GM21515 (cell line): Measurements from ENCODE around the gene COL6A2.

Experiments
- ATAC-seq: cut with Tn5 transposase; IDR thresholded peaks from one replicate; pipeline ENCODE4 v1.9.1; 2021; ENCODE audit not compliant: unreplicated experiment

Gene COL6A2

DNA sequence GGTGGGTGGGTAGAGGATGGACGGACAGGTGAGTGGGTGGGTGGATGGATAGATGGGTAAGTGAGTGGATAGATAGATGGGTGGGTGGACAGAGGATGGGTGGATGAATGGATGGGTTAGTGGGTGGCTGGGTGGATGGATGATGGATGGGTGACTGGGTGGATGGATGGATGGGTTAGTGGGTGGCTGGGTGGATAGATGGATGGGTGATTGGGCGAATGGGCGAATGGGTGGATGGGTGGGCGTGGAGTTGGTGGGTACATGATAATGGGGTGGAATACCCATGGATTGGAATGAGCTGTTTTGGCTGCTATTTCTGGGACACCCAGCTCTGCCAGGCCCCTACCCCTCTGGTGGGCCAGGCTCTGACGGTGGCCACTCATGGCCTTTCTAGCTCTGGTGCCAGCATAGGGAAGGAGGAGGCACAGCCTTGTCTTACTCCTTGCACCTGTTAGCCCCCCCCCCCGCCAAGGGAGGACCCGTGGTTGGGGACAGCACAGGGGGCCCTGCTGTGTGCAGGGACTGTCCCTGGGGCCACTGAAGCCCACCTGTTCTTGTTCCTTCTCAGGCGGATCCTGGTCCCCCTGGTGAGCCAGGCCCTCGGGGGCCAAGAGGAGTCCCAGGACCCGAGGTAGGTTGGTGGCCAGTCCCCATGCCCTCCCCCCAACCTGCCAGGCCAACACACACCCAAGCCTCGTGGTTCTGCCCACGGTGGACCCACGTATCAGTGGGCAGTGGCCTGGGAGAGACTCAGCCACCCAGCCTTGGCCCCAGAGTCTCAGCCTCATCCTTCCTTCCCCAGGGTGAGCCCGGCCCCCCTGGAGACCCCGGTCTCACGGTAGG lies 26.4 kb downstream of the COL6A2 start:
- ATAC-seq, result no peak

DNA sequence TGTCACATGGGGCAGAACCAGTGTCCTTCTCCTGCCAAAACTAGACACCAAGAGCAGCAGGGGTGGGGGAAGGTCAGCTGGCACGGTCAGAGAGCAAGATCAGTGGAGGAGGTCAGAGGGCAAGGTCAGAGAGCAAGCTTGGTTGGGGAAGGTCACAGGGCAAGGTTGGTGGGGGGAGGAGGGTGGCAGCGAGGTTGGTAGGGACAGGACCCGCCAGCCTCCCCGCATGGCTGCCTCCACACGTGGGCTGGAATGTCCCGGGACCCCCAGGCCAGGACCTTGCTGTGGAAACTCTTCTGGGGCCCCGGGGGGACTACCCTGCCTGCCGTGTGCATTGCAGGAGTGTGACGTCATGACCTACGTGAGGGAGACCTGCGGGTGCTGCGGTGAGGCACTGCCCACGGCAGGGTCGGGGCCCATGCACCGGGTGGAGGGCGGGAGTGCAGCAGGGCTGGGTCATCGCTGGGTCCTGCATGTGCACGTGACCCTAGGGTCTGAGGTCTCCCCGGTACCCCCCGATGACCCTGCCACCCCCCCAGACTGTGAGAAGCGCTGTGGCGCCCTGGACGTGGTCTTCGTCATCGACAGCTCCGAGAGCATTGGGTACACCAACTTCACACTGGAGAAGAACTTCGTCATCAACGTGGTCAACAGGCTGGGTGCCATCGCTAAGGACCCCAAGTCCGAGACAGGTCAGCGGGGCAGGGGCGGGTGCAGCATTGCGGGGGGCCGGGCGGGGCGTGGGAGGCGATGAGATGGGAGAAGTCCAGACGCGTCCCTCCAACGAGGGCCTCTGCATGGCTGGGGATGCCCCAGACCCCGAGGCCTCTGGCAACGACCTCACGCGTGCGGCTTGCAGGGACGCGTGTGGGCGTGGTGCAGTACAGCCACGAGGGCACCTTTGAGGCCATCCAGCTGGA lies 27.3 kb downstream of the COL6A2 start:
- no peak for ATAC-seq

DNA sequence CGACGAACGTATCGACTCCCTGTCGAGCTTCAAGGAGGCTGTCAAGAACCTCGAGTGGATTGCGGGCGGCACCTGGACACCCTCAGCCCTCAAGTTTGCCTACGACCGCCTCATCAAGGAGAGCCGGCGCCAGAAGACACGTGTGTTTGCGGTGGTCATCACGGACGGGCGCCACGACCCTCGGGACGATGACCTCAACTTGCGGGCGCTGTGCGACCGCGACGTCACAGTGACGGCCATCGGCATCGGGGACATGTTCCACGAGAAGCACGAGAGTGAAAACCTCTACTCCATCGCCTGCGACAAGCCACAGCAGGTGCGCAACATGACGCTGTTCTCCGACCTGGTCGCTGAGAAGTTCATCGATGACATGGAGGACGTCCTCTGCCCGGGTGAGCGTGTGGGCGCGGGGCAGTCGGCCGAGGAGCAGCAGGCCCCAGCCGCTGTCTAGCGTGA lies 28.0 kb downstream of the COL6A2 start:
- ATAC-seq, result no peak

DNA sequence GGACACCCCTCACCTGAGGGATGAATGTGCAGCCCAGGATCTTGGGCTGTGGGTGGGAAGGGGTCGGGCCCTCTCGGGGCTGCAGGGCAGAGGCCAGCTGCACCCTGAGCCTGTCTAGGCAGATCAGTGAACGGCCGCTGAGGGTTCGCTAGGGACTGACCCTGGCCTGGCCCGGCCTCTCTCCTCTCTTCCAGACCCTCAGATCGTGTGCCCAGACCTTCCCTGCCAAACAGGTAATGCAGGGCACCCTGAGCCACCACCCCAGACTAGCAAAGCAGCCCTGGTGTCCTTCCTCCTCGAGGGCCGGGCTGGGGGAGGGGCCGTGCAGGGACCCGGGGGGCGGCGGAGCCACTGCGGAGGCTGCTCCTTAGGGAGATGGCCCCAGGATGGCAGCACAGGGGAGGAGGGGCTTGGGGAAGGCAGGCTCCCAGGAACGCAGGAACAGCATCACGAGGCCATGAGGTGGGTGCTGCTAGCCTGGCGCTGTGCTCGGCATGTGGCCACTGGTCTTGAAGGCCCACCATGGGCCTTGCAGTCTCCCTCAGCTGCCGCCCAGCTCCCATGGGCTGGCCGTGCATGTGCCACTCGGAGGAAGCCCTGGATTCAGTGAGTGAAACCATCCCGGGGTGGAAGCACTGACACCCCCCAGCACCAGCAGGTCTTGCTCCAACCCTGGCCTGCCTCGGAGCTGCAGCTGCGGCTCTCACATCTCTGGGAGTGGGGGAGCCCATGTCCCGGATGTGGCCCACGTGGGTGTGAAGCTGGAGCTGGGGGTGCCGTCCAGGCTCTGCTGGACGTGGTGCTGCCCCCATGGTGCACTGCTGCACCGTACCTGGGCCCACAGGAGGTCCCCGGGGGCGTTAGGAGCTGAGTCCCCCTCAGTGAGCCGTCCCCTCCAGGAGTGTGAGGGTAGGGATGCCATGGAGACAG lies 28.7 kb downstream of the COL6A2 start:
- no peak for ATAC-seq

DNA sequence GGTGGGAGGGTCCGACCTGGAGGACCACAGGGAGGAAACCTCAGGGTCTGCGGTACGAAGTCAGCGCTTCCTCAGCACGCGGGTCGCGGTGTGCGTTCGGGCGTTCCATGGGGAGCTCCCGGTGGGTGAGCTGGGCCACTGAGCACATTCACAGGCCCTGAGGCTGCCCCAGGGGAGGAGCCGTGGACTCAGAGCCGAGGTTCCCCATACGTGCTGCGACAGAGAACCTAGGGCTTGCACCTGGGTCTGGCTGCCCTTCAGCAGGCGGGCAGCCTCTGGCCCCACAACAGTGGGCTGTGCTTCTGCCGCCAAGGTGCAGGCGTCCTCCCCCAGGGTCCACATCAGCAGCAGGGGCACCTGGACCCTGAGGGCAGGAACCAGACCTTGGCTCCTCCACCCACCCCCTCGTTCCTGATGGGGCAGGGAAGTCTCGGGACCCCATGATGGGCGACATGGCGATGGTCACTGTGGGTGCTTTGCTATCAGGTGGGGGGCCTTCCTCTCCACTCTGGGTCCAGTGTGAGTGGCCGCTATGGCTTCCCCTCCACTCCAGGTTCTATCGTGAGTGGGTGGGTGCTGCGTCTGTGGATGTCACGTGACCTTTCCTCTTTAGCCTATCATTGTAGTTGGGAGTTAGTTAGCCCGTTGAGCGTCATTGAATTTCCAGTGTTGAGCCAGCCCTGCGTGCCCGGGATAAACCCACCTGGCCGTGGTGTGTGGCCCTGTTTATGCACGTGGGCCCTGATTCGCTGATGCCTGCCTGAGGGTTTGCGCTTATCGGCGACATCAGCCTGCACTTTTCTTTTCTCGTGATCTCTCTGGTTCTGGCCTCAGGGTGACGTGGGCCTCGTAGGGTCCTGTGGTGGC lies 29.6 kb downstream of the COL6A2 start:
- no peak for ATAC-seq

DNA sequence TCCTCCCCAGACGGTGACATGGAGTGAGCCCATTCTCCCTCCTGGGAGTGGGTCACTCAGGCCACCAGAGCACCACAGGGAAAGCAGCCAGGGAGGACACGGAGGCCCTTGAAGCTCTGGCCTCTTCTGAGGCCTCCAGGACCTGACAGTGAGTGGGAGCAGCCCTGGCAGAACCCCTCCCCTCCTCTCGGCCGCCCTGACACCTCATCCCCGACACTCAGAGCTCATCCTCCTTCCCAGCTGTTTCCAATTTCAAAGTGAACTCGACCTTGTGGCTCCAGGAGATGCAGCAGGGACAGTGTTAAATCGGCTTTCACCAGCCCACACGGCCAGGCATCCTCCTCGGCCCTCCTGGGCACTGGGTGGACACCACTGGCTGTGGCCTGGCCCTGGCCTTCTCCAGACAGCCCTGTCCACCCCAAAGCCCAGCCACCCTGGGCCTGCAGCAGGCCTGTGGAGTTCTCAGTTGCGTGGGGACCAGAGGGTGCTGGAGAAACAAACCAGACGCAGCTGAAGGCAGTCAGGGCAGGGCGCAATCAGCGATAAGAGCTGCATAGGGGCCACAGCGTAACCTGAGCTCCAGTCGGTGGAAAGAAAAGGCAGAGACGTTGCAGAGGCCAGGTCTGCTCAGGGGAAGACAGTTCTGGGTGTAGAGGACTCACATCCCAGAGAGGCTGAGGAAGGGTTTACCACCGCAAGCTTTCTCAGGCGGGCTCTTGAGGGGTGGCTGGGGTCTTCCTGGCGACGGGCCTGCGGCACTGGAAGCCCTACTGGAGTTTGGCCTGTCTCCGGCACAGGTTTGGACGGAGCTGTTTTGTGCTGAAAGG lies 30.4 kb downstream of the COL6A2 start:
- no peak for ATAC-seq

DNA sequence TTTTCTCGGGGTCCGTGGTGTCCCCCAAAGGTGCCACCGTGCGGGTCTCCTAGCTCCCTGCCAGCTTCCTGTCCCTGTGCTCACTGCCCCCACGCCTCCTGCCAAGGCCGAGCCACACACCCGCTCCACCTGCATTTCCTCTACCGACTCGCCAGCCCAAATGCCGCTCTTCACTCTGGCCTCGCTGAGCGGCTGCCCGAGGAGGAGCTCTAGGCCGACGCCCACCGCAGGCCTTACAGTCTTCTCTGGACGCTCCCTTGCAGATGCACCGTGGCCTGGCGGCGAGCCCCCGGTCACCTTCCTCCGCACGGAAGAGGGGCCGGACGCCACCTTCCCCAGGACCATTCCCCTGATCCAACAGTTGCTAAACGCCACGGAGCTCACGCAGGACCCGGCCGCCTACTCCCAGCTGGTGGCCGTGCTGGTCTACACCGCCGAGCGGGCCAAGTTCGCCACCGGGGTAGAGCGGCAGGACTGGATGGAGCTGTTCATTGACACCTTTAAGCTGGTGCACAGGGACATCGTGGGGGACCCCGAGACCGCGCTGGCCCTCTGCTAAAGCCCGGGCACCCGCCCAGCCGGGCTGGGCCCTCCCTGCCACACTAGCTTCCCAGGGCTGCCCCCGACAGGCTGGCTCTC lies 31.1 kb downstream of the COL6A2 start:
- ATAC-seq, result no peak

DNA sequence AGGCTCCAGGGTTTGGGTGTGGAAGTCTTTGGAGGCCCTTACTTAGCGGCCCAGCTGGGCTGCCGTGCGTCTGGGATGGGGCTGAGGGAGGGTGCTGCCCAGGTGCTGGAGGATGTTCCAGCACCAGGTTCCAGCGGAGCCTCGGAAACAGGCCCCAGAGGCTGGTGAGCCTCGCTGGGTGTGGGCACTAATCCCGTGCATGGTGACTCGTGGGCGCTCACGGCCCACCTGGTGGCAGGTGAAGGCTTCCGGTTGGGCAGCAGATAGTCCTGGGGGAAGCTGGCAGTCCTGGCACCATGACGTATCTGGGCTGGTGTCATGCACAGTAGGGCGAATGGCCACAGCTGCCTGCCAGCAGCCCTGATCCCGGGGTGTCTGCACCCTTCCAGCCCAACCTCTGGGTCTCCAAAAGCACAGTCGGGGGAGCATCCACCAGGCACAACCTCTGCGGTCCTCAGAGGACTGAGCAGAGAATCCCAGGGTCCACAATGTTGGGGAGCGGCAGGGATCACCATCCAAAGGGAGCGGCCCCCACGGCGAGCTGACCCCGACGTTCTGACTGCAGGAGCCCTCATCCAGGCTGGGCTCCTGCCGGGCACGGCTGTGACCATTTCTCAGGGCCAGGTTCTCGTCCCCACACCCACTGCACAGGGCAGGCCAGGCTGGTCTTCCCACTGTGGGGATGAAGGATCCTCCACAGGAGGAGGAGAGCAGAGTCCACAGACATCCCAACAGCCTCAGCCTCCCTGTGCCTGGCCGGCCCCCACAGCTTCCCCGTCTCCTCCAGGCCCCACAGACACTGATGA lies 32.1 kb downstream of the COL6A2 start:
- ATAC-seq, result no peak

DNA sequence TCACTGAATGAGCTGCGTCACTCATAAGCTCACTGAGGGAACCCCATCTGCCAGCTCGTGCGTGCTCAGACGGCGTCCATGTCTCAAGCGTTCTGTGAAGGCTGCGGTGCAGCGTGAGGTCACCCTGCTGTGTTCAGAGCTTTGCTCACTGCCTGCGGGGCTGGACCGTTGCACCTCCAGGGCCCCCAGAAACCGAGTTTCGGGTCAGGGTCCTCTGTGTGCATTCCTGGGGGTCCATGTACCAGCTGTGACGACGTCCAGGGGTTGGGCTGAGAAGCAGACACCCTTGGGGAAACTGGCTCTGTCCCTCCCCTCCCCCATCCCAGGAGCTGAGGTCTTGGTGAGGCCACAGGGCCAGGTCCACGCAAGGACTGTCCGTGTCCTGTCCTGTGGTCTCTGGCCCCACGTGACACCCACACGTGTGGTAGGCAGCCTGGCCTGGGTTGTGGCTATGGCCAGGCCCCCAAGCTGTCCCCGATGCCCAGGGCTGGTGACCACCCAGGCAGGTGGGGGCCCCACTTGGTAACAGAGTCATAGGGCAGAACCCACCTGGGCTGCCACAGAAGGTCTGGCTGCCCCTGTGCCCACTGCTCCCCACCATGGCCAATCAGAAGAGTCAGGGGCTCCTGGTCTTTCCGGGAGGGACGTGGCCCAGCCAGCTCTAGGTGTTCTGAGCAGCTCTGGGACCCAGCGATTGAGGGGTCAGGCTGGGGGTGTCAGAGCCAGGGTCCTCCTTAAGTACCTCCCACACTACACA lies 33.1 kb downstream of the COL6A2 start:
- ATAC-seq, result no peak

DNA sequence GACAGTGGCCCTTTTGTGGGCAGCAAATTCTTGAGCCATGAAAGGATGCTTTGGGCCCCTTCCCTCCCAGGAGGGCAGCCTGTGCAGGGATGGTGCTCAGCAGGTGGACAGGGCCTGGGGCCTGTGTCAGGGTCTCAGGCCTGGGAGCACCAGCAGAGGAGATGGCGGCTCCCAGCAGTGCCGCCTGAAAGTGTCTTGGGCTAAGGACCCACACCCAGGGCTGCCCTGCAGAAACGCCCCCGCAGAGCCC lies 33.6 kb downstream of the COL6A2 start:
- no peak for ATAC-seq

DNA sequence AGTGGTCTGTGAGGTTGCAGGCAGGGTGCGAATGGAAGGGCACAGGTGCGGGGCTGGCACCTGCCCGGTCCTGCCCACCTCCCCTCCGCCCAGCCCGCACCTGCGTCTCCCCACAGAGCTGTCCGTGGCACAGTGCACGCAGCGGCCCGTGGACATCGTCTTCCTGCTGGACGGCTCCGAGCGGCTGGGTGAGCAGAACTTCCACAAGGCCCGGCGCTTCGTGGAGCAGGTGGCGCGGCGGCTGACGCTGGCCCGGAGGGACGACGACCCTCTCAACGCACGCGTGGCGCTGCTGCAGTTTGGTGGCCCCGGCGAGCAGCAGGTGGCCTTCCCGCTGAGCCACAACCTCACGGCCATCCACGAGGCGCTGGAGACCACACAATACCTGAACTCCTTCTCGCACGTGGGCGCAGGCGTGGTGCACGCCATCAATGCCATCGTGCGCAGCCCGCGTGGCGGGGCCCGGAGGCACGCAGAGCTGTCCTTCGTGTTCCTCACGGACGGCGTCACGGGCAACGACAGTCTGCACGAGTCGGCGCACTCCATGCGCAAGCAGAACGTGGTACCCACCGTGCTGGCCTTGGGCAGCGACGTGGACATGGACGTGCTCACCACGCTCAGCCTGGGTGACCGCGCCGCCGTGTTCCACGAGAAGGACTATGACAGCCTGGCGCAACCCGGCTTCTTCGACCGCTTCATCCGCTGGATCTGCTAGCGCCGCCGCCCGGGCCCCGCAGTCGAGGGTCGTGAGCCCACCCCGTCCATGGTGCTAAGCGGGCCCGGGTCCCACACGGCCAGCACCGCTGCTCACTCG lies 34.1 kb downstream of the COL6A2 start:
- no peak for ATAC-seq

DNA sequence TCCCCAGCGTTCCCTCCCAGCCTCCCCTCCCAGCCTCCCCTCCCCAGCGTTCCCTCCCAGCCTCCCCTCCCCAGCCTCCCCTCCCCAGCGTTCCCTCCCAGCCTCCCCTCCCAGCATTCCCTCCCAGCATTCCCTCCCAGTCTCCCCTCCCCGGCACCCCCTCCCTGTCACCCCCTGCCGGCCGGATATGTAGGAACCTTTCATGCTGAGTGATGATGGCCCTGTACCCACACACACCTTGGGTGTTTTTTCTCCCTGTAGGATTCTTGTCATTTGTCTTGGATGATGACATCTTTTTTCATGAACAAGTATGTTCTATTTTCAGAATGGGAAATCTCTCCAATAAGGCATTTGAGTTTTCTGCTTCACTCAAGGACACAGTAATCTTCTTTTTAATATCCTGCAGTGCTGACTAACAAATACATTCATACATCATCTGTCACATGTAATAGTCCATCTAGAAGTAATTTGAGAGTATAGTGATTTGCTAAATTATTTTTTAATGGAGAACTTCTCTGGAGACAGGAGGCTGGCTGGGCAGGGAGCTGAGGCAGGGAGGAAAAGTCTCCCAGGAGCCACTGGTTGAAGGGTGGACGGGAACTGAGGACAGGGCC lies 38.0 kb downstream of the COL6A2 start:
- no peak for ATAC-seq

DNA sequence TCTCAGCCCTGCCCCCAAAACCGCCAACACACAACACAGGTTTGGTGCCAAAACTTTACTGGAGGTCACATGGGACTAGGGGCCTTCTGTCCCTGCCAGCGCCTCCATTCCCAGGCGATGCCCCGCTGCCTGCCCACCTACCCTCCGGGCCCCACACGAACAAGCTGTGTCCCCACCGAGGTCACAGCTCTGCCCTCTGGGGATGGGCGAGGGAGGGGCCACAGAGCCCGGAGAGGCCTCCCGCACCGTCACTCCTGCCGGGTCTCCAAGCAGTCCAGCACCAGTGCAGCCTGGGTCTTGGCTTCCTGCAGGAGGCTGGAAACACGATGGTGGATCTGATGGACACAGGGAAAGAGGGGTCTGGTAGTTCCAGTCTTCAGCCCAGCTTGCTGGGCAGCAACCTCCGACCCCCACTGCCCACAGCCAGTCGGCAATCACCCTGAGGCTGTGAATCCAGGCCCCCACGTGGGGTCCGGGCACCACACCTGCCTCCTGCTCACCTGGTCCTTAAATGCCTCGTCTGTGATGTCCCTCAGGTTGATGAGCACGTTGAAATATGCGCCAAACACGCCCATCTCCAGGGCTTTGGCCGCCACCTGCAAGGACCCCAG lies 38.9 kb downstream of the COL6A2 start:
- no peak for ATAC-seq

DNA sequence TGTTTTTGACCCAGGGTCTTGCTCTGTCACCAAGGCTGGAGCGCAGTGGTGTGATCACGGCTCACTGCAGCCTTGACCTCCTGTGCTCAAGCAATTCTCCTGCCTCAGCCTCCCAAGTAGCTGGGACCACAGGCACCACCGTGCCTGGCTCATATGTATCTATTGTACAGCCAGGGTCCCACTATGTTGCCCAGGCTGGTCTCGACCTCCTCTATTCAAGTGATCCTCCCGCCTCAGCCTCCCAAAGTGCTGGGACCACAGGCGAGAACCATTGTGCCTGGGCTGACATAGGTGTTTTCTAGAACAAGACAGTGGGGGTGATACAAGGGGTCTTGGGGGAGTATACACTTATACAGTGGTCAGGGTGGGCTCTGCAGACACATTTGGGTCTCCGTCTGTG lies 40.0 kb downstream of the COL6A2 start:
- no peak for ATAC-seq

DNA sequence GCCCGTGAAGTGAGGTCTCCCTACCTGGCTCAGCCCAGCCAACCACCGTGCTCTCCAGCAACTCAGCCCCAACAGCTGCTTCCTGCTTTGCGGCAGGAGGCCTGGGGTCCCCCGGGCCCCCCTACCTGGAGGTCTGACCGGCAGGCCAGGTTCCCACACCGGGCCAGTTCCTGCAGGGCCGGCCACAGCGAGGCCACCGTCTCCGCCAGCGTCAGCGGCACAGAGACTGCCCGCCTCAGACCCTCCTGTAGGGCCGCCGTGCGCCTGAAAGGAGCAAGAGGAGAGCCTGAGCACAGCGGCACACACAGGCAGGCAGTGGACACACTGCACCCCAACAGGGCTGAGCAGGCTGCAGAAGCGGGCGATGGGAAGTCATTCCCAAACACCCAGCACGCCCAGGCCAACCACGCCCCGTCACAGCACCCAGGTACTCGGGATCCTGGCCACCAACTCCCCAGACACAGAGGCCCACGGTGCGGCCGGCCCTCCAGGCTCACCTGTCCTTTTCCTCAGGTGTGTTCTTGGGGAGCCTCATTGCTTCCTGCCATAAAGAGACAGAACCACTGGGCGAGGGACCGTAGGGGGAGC lies 40.6 kb downstream of the COL6A2 start:
- no peak for ATAC-seq
